ENCODE measurements around the gene NOX3. TPM values are rescaled to one million over a fixed set of nuclear protein-coding genes. Genes with fewer than 3 reads are reported as not detected.

Gene NOX3
- total RNA-seq, 2 donors from 2014 or later: not detected

GRCh38 chr6:155351273-155352129, 104.1 kb downstream of the NOX3 start:
- peaks cover 3% of the 10 kb centered on the region for H3K9me3 ChIP-seq (ENCODE audit: control insufficient read depth, low read length, poor library complexity, severe bottlenecking)
- H3K27me3 Mint-ChIP-seq: no peaks in the 10 kb centered on the region
- H3K36me3 Mint-ChIP-seq (ENCODE audit: low read depth): peaks cover 3% of the 10 kb centered on the region
- no peak for DNase-seq
- ATAC-seq: no peak
- H3K4me3 Mint-ChIP-seq: no peak overlapping the region
- no peaks in the 10 kb centered on the region for H3K4me1 Mint-ChIP-seq
- H3K27ac Mint-ChIP-seq: no peak overlapping the region

- no peak overlapping the region for H3K27ac Mint-ChIP-seq
- no peaks in the 10 kb centered on the region for H3K27me3 Mint-ChIP-seq
- no peaks in the 10 kb centered on the region for H3K4me1 Mint-ChIP-seq
- H3K9me3 ChIP-seq (ENCODE audit: control insufficient read depth, low read length, poor library complexity, severe bottlenecking): peaks cover 3% of the 10 kb centered on the region
- no peak for ATAC-seq
- no peak overlapping the region for H3K4me3 Mint-ChIP-seq
- DNase-seq: no peak
- peaks cover 6% of the 10 kb centered on the region for H3K36me3 Mint-ChIP-seq (ENCODE audit: low read depth)
Measured at GRCh38 chr6:155349956-155350355, 105.7 kb downstream of the NOX3 start.

- Mint-ChIP-seq H3K4me1 (no peaks in the 10 kb centered on the region), H3K27ac (no peak overlapping the region), H3K27me3 (no peaks in the 10 kb centered on the region), H3K4me3 (no peak overlapping the region), H3K36me3 (ENCODE audit: low read depth) (peaks cover 3% of the 10 kb centered on the region)
- DNase-seq (no peak), ATAC-seq (no peak)
- H3K9me3 ChIP-seq (ENCODE audit: control insufficient read depth, low read length, poor library complexity, severe bottlenecking): peaks cover 3% of the 10 kb centered on the region
Measured at GRCh38 chr6:155349129-155349528, 106.5 kb downstream of the NOX3 start.

- no peak overlapping the region for H3K4me3 Mint-ChIP-seq
- H3K36me3 Mint-ChIP-seq (ENCODE audit: low read depth): peaks cover 3% of the 10 kb centered on the region
- no peak overlapping the region for H3K27ac Mint-ChIP-seq
- H3K4me1 Mint-ChIP-seq: no peaks in the 10 kb centered on the region
- H3K27me3 Mint-ChIP-seq: no peaks in the 10 kb centered on the region
- no peaks in the 10 kb centered on the region for H3K9me3 ChIP-seq (ENCODE audit: control insufficient read depth, low read length, poor library complexity, severe bottlenecking)
- ATAC-seq (no peak), DNase-seq (no peak)
Measured at GRCh38 chr6:155347800-155348199, 107.8 kb downstream of the NOX3 start.

- Mint-ChIP-seq H3K4me1 (no peaks in the 10 kb centered on the region), H3K27me3 (no peaks in the 10 kb centered on the region), H3K4me3 (no peak overlapping the region), H3K36me3 (ENCODE audit: low read depth) (peaks cover 3% of the 10 kb centered on the region), H3K27ac (no peak overlapping the region)
- no peaks in the 10 kb centered on the region for H3K9me3 ChIP-seq (ENCODE audit: control insufficient read depth, low read length, poor library complexity, severe bottlenecking)
- ATAC-seq: no peak
- DNase-seq: no peak
Measured at GRCh38 chr6:155346957-155347356, 108.7 kb downstream of the NOX3 start.

Other genes with a start within 250 kb of the NOX3 start
- gene CLDN20, start 191.8 kb downstream of the NOX3 start, total RNA-seq: not detected
- gene TFB1M, start 141.4 kb downstream of the NOX3 start, total RNA-seq: 10 to 100 TPM; 13.7 to 16.6 TPM